PFSK-1 (cell line): ENCODE results near the gene RMND5A.
A peak's percentile ranks its signal among the peaks of the same experiment; 100 is the strongest.

ENCODE experiments used
- FOXP2 ChIP-seq: optimal IDR thresholded peaks from 2 replicates; pipeline ENCODE3; 2011; ENCODE audit warnings: borderline replicate concordance, control low read depth, inconsistent platforms; ENCODE audit not compliant: insufficient read depth; ENCODE audit errors: extremely low read length, extremely low read depth
- POLR2AphosphoS5 ChIP-seq: IDR thresholded peaks from 2 replicates; pipeline ENCODE4 v1.6.1; 2012; ENCODE audit warnings: low read depth, mild to moderate bottlenecking, control low read depth, low read length, moderate library complexity
- SIN3A ChIP-seq: IDR thresholded peaks from 2 replicates; pipeline ENCODE4 v1.6.1; 2012; ENCODE audit warnings: mild to moderate bottlenecking, low read length, moderate library complexity, borderline replicate concordance; ENCODE audit not compliant: insufficient read depth
- TAF1 ChIP-seq: IDR thresholded peaks from 2 replicates; pipeline ENCODE4 v1.6.1; 2012; ENCODE audit warnings: low read length, control low read depth, borderline replicate concordance; ENCODE audit not compliant: insufficient read depth
- TF ChIP-seq, protein P1 (sequence below), 2 experiments: IDR thresholded peaks; 2 replicates each; pipeline versions ENCODE4 v1.6.1 to v1.8.0; 2011 to 2012; ENCODE audit warnings: low read depth in 2 of 2, low read length in 2 of 2, control low read depth in 1 of 2, inconsistent platforms in 1 of 2, mild to moderate bottlenecking in 1 of 2, moderate library complexity in 1 of 2; ENCODE audit not compliant: insufficient read depth in 1 of 2

The RMND5A gene

DNA sequence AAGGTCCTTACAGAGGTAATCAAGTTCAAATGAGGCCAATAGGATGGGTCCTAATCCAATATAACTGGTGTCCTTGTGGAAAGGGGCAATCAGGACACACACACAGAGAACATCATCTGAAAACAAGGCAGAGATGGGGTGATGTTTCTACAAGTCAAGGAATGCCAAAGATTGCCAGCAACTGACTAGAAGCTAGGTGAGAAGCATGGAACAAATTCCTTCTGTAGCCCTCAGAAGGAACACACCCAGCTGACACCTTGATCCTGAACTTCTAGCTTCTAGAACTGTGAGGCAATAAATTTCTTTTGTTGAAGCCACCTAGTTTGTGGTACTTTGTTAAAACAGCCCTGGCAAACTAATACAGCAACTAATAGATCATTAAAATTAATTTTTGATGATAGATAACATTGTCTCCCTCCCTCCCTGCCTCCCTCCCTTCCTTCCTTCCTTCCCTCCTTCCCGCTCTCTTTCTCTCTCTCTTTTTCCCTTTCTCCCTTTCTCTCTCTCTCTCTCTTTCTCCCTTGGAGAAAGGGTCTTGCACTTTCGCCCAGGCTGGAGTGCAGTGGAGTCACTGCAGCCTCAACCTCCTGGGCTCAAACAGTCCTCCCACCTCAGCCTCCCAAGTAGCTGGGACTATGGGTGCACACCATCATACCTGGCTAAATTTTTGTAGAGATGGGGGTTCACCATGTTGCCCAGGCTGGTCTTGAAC is 80.9 kb downstream of the RMND5A start:
- TF ChIP-seq FOXP2 (no peak), SIN3A (no peak)

DNA sequence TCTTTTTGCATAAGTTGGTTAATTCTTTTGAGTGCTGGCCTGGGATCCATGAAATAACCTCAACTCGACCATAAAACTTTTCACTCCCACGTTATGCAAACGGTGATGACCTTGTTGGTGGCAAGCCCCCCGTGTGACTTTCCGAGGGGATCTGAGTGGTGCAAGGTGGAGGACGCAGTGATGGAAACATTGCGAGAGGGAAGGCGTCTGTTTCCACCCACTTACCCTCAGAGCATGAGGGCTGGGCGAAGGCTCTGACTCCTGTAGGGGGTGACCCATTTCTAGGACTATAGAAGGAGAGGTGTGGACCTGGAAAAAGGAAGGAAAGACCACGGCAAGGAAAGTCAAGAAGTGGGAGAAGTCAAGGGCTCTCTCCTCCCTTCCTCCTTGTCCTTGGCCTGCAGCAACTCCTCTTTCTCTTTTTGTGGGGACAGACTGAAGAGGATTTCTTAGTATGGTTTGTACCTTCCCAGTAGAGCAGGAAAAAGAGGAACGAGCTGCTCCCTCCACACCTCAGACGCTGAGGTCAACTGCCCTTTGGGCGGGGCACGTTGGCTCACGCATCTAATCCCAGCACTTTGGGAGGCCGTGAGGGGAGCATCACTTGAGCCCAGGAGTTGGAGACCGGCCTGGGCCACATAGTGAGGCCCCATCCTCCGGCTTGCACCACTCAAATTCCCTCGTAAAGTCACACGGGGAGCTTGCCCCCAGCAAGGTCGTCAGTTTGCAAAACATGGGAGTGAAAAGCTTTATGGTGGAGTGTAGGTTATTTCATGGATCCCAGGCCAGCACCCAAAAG is 86.2 kb downstream of the RMND5A start:
- TF ChIP-seq TAF1 (no peak), FOXP2 (no peak), POLR2AphosphoS5 (no peak), SIN3A (no peak)
- TF ChIP-seq, protein P1, sequence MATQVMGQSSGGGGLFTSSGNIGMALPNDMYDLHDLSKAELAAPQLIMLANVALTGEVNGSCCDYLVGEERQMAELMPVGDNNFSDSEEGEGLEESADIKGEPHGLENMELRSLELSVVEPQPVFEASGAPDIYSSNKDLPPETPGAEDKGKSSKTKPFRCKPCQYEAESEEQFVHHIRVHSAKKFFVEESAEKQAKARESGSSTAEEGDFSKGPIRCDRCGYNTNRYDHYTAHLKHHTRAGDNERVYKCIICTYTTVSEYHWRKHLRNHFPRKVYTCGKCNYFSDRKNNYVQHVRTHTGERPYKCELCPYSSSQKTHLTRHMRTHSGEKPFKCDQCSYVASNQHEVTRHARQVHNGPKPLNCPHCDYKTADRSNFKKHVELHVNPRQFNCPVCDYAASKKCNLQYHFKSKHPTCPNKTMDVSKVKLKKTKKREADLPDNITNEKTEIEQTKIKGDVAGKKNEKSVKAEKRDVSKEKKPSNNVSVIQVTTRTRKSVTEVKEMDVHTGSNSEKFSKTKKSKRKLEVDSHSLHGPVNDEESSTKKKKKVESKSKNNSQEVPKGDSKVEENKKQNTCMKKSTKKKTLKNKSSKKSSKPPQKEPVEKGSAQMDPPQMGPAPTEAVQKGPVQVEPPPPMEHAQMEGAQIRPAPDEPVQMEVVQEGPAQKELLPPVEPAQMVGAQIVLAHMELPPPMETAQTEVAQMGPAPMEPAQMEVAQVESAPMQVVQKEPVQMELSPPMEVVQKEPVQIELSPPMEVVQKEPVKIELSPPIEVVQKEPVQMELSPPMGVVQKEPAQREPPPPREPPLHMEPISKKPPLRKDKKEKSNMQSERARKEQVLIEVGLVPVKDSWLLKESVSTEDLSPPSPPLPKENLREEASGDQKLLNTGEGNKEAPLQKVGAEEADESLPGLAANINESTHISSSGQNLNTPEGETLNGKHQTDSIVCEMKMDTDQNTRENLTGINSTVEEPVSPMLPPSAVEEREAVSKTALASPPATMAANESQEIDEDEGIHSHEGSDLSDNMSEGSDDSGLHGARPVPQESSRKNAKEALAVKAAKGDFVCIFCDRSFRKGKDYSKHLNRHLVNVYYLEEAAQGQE (IDR thresholded peaks at IDR 0.05; ENCODE audit: insufficient read depth in 1 of 2, low read depth in 2 of 2, low read length in 2 of 2): no peak

DNA sequence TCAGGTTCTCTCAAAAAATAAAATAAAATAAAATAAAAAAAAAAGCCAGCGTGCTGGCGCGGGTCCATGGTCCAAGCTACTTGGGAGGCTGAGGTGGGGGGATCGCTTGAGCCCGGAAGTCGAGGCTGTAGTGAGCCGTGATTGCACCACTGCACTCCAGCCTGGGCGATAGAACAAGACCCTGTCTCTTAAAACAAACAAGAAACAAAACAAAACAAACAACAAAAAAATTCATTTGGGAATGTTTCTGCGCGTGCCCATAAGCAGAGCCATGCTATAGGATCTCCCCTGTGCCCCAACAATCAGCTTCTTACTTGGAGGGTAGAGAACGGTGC is 87.0 kb downstream of the RMND5A start:
- TF ChIP-seq TAF1: no peak
- no peak for TF ChIP-seq POLR2AphosphoS5
- TF ChIP-seq FOXP2: no peak
- no peak for TF ChIP-seq SIN3A
- TF ChIP-seq, protein P1 (IDR thresholded peaks at IDR 0.05; ENCODE audit: insufficient read depth in 1 of 2, low read depth in 2 of 2, low read length in 2 of 2): no peak

DNA sequence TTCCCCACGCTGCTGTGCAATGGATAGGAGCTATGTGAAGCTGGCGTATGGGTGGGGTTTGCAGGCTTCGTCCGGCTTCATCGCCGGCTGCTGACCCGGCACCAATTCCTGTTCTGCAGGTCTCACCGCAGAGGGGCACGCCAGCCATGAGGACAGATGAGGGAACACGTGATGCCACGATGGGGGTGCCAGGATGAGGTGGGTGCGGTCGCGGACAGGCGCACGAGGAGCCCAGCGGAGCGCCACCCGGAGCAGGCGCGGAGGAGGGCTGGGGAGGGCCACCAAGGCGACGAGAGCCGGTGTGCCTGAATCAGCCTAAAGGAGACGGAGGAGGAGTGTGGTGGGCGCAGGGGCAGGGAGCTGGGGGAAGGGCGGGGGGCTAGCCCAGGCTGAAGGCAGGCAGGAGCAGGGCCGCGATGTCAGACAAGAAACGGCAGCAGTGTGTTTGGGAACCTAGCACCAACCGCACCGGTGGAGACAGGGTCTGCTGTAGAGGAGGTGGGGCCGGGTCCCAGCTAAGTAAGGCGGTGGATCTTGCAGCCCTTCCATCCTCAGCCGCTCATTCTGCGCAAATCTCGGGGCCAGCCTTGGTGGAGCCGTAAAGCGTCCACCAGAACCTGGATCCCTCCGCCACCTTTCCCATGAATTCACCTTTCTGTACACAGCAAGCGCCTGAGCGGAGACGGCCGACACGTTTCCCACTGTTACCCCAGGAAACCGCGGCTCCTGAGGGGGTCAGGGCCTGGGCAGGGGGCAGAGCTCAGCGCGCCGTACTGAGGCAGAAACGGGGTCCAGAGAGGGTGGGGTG is 87.6 kb downstream of the RMND5A start:
- TF ChIP-seq FOXP2: peak; percentile 38
- TF ChIP-seq, protein P1 (IDR thresholded peaks at IDR 0.05; ENCODE audit: insufficient read depth in 1 of 2, low read depth in 2 of 2, low read length in 2 of 2): no peak

DNA sequence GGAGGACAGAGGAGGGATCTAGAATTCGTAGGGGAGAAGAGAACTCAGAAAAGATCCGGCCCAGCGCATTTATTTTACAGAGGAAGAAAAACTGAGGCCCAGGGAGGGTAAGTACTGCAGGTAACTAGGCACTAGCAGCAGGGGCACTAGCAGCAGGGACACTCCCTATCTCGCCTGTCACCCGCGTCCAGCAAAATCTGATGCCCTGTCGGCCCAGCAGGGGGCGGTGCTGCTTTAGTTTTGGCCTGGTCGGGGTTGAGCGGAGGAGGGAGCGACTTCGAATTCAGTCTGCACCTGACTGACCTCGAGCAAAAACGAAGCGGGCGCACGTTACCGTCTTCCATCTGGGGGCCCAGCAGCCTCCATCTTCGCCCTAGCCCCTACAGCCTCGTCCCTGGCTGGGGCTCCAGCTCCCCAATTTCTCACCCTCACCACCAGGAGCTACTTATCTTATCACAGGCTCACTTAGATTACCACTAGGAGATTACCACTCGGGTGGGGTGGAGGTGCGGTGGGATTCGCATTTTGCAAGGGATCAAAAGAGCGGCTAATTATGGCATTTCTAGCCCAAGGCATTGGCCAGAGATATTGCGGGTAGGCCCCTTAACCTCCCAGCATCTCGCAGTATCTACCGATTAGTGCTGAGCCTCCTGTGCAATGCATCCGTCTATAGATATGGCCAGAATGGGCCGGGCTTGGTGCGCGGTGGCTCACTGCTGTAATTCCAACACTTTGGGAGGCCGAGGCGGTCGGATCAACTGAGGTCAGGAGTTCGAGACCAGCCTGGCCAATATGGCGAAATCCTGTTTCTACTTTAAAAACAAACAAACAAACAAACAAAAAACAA is 88.4 kb downstream of the RMND5A start:
- TF ChIP-seq POLR2AphosphoS5: no peak
- TF ChIP-seq FOXP2: no peak
- no peak for TF ChIP-seq TAF1
- TF ChIP-seq SIN3A: no peak
- TF ChIP-seq, protein P1 (IDR thresholded peaks at IDR 0.05; ENCODE audit: insufficient read depth in 1 of 2, low read depth in 2 of 2, low read length in 2 of 2): no peak
